HG02623 (cell line): ENCODE measurements around the gene RNU2-63P.
"Not testable (repeated sequence)": the region's sequence is repeated elsewhere in the genome, so short reads cannot be mapped to it uniquely, and the experiment has no call there.

Source experiments
- ATAC-seq: cut with Tn5 transposase; IDR thresholded peaks from one replicate; pipeline ENCODE4 v1.9.1; 2021; ENCODE audit warnings: moderate library complexity; ENCODE audit not compliant: unreplicated experiment

RNU2-63P gene

DNA sequence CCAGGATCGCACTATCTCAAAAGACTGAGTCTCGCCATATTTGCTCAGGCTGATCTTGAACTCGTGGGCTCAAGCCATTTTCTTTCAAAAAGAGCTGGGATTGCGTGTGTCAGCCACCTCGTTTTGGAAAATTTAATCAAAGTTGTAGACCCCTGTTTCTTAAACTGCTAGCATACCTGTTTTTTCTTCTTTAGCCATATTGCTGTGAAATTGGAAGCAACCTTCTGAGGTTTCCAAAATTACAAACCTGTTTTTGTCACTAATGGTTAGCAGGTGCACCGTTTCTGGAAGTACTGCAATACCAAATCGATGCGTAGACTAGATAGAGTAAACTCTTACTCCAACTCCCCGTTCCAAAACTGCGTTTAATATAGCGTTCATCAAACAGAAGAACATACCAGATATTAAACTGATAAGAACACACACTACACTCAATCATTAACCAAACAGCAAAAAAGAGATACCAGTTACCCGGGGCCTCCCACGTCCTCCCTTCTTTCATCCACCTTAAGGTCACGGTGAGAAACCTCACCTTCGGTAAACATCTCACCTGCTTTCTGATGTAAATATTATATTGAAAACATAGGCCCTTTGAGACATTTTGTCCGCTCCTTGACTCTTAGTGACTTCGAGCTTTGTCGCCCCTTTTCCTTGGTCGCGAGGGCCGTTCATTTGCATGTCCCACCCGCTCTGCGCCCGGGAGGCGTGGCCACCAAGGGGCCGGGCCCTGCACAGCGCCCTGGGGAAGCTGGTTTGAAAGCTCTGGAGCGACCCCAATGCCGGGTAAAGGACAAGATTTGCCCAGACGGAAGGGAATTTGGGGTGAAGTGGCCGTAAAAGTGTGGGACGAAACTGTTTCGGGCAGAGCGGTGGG lies at the start of gene RNU2-63P:
Gene RNU2-63P (minus strand): TSS at position 462 of the 874 bp plus-strand sequence.
- peak; percentile 71 for ATAC-seq

DNA sequence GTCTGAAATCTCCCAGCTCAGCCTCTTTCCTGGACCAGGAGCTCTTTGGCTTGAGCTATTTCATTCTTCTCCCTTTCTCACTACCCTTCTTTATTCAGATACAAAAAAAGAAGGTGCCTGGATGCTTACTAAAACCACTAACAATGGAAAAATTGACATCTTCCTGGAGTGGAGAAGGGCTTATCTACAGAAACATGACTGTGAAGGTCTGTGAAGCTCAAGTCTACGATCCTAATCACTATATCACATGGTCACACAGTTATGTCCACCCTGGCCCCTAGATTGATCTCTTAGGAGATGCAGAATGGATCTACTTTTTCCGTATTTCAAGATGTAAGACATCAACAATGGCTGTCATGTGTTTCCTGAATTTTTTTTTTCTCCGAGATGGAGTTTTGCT lies 44.9 kb upstream of the RNU2-63P start:
- no peak for ATAC-seq

DNA sequence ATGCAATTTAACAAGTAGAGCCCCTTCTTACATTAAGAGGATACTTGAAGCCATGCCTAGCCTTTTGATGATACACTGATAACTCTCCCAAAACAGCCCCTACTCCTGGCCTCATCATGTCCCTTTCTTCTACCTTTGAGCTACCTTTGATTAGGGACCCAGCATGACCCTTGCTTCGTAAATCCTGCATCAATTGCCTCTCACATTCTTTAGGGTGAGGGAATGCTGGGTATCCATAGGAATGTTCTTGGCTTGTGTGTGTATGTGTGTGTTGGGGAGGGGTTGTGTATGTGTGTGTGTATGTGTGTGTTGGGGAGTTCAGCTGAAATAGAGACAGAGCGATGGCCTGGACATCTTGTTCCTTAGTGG lies 44.5 kb upstream of the RNU2-63P start:
- no peak for ATAC-seq

DNA sequence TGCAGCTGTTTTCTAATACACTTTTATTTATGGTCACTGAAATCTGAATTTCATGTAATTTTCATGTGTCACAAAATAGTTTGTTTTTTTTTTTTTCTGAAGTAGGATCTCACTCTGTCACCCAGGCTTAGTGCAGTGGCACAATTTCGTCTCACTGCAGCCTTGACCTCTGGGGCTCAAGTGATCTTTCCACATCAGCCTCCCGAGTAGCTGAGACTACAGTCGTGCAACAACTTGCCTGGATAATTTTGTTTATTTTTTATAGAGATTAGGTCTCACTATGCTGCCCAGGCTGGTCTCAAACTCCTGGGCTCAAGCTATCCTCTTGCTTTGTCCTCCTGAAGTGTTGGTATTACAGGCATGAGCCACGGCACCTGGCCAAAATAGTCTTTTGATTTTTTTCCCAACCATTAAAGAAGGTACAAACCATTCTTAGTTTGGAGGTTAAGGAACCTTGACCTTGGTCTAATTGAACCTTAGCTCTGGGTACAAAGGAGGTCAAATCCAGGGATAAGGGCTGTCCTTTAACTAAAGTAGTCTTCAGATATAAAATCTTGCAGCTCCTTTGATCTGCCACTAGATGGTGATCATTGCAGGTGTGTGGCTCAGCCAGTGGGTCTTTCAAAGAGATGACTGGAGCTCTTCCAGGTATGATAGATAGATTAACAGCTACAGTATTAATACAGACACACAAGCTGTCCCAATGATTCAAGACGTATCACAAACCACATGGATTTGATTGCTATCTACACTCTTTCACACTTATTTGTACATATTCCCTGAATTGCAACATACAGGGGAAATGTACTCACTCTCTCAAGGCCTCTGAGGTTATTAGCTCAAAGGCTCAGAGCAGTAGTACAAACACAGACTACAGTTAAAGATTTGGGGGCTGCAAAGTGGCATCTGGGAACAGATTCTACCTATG lies 43.9 kb upstream of the RNU2-63P start:
- no peak for ATAC-seq

DNA sequence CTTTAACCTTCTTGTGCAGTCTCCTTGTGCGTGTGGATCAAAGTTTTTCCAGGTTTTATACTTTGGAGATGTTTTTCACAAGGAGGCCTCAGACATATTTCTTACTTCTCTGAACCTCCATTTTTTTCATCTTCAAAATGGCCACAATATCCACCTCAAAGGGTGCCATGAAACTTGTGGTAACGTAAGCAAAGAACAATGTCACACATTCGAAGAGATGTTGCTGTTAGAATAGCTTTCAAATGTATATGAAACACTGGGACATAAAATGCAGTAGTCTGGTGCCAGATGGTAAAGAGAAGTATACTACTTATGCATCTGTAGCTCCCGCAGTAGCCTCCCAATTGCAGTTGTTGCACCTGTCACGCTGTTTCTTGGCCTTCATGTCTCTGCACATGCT lies 41.8 kb upstream of the RNU2-63P start:
- ATAC-seq: no peak

DNA sequence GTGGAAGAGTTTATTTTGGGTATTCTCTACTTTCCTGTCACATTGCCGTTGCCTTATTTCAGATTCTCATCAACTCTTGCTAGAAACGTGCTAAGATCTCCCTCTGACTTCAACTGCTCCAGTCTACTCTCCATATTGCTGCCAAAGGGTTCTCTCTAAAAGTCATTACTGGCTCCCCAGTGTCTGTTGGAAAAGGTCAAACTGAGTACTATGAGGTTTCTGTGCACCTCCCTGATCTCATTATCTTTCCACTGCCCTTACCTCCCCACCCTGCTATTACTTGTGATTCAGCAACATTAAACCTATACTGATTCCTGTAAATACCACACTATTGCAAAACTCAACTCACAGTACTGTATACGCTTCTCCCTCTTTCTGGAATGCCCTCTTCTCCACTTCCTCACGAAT lies 41.1 kb upstream of the RNU2-63P start:
- no peak for ATAC-seq

DNA sequence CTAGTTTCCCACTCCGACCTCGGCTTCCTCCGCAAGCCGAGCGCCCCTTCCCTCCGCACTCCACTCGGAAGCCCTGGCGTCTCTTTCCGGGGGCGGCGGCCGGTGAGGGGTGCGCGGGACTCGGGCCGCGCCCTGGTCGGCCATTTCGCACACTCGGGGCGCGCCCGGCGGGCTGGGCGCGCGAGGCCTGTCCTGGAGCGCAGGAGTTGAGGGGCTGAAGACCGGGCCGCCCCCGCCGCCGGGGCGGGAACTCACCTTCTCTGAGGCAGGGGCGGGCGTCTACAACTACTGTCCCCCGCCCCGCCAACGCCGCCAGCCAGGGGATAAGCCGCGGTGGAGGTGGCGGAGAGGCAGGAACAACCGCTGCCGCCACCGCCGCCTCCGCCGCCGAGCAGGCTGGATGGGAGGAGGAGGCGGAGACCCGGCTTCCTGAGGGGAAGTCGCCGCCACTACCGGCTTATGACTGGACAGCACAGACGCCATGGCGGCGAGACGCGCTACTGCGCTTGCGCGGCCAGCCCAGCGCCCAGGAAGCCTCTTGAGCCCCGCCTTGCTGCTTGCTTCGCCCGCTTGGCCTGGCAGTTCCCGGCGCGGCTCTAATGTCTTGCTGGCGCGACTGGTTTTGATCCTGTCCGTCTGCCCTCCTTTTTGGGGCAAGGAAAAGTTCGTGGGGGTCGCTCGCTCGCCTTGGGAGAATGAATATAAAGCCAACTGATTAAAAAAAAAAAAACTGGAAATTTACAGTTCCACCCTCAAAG lies 39.2 kb upstream of the RNU2-63P start, which contains the start of gene KRCC1:
Gene KRCC1 (minus strand): TSS at position 413 of the 758 bp plus-strand sequence. CDS start 27,220 bp downstream, outside the sequence.
- peak; percentile 94 for ATAC-seq

DNA sequence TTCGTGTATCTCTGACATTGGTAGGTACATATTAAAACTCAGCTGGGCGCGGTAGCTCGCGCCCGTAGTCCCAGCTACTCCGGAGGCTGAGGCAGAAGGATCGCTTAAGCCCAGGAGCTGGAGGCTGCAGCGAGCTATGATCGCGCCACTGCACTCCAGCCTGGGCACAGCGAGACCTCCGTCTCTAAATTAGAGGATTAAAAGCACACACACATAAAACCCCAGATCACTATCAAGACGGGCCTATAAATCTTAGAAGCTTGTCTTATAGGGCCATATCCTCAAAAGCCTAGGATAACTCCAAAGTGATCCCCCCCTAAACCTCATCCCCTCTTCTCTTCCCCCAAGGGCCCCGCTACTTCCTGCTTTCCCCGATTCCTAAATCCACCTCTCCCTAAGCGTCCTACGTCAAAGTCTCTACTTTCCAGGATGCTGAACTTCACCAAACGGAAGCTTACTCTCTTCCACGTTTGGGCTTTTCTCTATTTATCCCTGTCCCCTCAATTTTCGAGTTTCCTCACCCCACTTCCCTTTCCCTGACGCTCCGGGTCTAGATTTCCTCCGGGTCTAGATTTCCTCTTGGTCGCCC lies 38.5 kb upstream of the RNU2-63P start:
- no peak for ATAC-seq

DNA sequence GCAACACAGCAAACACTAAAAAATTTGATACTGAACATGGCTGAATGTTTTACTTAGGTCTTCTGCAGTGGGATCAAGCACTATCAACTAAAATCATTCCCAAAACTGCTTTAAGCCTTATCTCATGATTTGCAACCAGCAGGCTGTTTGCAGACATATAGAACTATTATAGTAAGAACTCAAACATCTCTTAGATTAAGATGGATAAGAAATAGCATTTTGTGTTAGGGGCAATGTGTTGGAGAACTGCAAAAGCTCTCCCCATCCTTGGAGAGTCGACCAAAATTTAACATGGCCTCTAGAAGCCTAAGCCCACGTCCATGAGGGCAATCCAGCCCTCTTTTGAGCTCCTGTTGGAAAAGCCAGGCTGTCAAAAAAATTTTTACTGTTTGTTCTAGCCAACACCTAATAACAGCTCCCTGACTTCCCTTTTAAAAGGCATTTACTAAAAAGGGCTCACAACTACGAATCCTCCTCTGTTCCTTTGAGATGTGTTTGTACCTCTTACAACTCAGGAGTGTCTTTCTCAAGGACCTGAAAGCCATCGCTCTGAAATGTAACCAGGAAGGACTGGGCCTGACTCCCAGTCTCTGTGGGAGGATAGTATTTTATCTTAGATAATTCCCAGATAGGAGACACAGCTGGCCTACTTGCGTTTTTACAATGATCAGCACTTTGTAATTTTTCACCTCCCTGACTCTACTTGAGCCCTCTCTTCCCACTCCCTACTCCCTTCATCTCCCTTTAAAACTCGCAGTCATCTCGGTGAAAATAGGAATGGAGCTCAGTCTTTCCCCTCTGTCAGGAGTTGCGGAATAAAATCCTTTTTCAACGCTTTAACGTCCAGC lies 37.8 kb upstream of the RNU2-63P start:
- ATAC-seq: no peak

DNA sequence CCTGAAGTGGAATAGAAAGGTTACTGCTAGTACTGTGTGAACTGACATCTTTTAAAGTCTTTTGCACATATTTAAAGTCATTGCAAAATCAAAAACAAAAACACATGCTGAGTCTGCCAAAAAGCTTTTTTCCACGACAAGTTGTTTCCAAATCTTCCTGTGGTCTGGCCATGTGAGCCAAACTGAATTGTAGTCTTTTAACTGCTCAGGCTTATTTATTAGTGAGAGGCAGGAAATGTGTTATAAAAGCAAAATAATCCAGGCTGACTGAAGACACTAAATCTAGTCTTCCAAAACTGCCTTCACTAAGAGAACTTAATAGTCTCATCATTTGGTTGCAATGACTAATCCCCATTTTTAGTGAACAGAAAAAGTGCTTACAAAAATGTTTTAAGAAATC lies 36.9 kb upstream of the RNU2-63P start:
- no peak for ATAC-seq

DNA sequence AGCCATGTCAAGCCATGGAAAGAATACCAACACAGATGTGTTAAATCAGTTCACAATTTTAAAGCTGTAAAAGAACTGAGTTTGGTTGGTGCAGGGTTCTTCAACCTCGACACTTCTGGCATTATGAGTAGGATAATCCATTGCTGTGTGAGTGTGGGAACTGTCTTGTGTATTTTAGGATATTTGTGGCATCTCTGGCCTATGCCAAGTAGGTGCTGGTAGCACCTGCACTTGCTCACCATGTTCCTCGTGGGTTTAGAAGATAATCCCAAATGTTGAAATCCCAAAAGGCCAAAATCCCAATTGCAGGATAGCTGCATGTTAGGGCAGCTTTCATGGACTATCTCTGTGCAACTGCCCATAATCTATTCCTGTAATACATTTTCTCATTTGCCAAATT lies 35.4 kb upstream of the RNU2-63P start:
- ATAC-seq: no peak

DNA sequence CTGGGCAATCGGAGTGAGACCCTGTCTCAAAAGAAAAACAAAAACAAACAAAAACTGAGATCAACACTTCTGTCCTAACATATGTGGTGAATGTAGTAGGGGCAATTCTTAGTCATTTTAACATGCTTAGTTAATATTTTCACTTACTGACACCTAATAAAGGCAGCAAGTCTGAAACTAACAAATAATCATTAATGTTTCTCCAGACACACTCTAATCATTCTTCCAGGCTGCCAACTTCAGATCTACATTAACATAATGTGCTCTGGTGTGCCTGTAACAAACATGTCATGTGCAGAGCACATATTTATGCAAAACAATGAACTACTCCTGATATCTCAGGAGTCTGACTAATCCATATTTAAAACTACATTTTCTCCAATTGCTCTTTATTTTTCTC lies 33.3 kb upstream of the RNU2-63P start:
- ATAC-seq: no peak

DNA sequence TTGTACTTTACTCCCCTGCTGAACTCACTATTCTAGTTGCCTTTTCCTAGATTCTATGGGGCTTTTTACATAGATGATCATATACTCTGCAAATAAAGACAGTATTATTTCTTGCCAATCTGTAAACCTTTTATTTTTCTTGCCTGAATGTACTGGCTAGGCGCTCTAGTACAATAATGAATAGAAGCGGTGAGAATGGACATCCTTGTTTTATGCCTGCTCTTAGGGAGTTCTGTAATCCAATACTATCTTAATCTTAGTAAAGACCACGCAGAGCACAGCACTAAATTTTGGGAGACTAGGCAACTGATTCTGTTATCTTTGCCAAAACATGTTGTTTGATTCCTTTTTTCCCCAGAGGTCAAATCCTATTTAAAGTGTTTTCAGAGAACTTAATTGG lies 32.2 kb upstream of the RNU2-63P start:
- no peak for ATAC-seq

DNA sequence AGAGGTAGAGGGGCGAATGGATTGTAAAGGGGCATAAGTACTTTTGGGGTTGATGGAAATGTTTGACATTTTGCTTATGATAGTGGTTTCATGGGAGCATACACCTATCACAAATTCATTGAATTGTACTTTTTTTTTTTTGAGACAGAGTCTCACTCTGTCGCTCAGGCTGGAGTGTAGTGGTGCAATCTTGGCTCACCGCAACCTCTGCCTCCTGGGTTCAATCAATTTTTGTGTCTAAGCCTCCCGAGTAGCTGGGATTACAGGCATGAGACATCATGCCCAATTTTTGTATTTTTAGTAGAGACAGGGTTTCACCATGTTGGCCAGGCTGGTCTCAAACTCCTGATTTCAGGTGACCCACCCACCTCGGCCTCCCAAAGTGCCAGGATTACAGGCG lies 29.2 kb upstream of the RNU2-63P start:
- ATAC-seq: not testable (repeated sequence)

DNA sequence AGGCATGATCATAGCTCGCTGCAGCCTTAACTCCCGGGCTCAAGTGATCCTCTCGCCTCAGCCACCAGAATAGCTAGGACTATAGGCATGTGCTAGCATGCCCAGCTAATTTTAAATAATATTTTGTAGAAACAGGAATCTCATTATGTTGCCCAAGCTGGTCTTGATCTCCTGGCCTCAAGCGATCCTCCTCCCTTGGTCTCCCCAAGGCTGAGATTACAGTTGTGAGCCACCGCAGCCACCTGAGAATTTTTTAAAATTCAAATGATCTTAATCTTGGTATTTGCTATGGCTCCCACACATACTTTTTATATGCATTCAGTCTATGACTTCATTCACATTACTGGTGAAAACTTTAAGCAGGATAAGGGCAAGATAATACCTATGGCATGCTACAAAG lies 26.1 kb upstream of the RNU2-63P start:
- ATAC-seq: no peak

DNA sequence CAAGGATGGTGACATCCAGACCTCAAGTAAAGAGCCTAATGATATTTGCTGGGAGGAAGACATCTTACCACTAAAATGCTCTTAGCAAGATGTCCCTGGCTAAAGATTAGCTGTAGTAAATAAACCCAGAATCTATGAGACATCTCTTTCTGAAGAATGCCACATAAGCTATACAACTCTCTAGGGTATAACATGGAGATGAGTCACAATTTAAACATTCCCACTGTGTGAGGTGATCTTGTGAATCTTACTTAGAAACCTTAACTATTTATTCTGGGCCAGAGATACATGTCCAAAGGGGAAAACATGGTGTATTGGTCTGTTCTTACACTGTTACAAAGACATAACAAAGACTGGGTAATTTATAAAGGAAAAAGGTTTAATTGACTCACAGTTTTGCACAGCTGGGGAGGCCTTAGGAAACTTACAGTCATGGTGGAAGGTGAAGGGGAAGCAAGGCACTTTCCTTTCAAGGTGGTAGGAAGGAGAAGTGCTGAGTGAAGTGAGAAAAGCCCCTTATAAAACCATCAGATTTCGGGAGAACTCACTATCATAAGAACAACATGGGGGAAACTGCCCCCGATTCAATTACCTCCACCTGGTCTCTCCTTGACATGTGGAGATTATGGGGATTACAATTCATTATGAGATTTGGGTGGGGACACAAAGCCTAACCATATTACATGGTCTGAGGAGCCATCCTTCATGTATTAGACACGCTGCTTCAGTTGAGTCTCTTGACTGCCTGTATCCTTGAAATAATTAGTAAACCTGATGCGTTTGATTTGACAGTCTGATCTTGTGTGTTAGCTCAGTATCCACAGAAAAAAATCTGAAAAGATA lies 22.1 kb upstream of the RNU2-63P start:
- ATAC-seq: no peak

DNA sequence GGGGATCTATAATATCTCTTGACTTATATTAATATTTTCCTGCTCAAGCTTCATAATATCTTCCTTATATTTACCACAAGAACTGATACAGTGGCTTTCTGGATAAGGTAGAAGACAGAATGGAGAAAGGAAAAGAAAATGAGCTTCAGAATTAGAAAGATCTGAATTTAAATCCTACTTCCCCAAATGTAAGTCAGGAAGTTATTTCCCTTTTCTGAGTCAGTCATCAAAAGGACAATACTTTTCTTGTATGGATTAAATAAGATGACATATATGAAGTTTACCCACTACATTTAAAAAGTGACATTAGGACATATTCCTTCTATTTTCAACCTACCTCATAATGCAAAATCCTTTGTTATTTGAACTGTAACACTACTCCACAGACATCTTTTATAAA lies 20.3 kb upstream of the RNU2-63P start:
- no peak for ATAC-seq

DNA sequence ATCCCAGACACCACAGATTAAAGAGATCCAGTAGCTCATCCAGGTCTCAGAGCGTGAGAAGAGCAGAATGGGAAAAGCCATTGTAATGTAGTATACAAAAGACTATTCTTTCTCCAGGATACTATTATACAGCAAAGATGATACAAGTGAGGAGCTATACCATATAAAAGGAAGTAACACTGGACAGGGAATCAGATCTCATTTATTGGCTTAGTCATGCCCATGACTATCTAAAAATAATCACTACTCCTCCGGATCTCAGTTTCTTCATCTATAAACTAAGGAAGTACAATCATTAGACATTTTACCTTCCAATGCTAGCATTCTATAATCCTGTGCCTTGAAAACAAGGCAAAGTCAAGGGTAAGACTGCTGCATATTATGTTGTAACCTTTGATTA lies 19.8 kb upstream of the RNU2-63P start:
- no peak for ATAC-seq
